H9 (cell line): ENCODE results near the gene HEPHL1. TPM values are rescaled to one million over a fixed set of nuclear protein-coding genes. Genes with fewer than 3 reads are reported as not detected.

Source experiments
- DNase-seq: peaks from one replicate; pipeline ENCODE4 v3.0.0-alpha.2; 2017
- H2AFZ ChIP-seq: one replicate; pipeline ENCODE4 v1.6.1; 2013; ENCODE audit warnings: mild to moderate bottlenecking, low read length, control low read depth, moderate library complexity
- H2AK5ac ChIP-seq: 2 replicates; pipeline ENCODE4 v1.6.1; 2013; ENCODE audit warnings: low read length, control low read depth, mixed read lengths; ENCODE audit not compliant: insufficient read length
- H2BK120ac ChIP-seq: one replicate; pipeline ENCODE4 v1.6.1; 2013; ENCODE audit warnings: low read depth, mild to moderate bottlenecking, low read length, control low read depth, inconsistent platforms; ENCODE audit not compliant: poor library complexity, severe bottlenecking
- H2BK12ac ChIP-seq: 2 replicates; pipeline ENCODE4 v1.6.1; 2013; ENCODE audit warnings: low read length, control low read depth, mixed read lengths, low read depth; ENCODE audit not compliant: insufficient read length
- H2BK15ac ChIP-seq: 2 replicates; pipeline ENCODE4 v1.6.1; 2013; ENCODE audit warnings: low read depth, low read length, control low read depth
- H2BK20ac ChIP-seq: one replicate; pipeline ENCODE4 v1.6.1; 2013; ENCODE audit warnings: low read depth, mild to moderate bottlenecking, low read length, control low read depth, inconsistent platforms; ENCODE audit not compliant: poor library complexity, severe bottlenecking
- H2BK5ac ChIP-seq: 2 replicates; pipeline ENCODE4 v1.6.1; 2013; ENCODE audit warnings: low read length, control low read depth, mixed read lengths; ENCODE audit not compliant: insufficient read length
- H3K14ac ChIP-seq: 2 replicates; pipeline ENCODE4 v1.6.1; 2013; ENCODE audit warnings: low read length, control low read depth; ENCODE audit not compliant: insufficient read depth
- H3K18ac ChIP-seq: 2 replicates; pipeline ENCODE4 v1.6.1; 2013; ENCODE audit warnings: low read depth, mild to moderate bottlenecking, mixed read lengths, low read length, control low read depth; ENCODE audit not compliant: insufficient read length
- H3K23ac ChIP-seq: 2 replicates; pipeline ENCODE4 v1.6.1; 2013; ENCODE audit warnings: low read length, control low read depth, mixed read lengths, low read depth; ENCODE audit not compliant: insufficient read length
- H3K23me2 ChIP-seq: 2 replicates; pipeline ENCODE4 v1.6.1; 2013; ENCODE audit warnings: low read depth, mild to moderate bottlenecking, mixed read lengths, low read length, control low read depth; ENCODE audit not compliant: insufficient read length, poor library complexity, severe bottlenecking
- H3K27ac ChIP-seq: 2 replicates; pipeline ENCODE4 v1.5.1; 2013; ENCODE audit warnings: low read length, control low read depth, mixed read lengths, low read depth; ENCODE audit not compliant: insufficient read length
- H3K27me3 ChIP-seq: 2 replicates; pipeline ENCODE4 v1.6.1; 2013; ENCODE audit warnings: low read length, control low read depth, inconsistent platforms; ENCODE audit not compliant: insufficient read depth
- H3K4ac ChIP-seq: 2 replicates; pipeline ENCODE4 v1.6.1; 2013; ENCODE audit warnings: low read depth, mild to moderate bottlenecking, control low read depth, inconsistent platforms, low read length, moderate library complexity
- H3K4me1 ChIP-seq: 2 replicates; pipeline ENCODE4 v1.6.1; 2013; ENCODE audit warnings: low read length, control low read depth, inconsistent platforms; ENCODE audit not compliant: insufficient read depth
- H3K4me2 ChIP-seq: 2 replicates; pipeline ENCODE4 v1.6.1; 2013; ENCODE audit warnings: low read length, control low read depth, mixed read lengths; ENCODE audit not compliant: insufficient read length, insufficient read depth
- H3K56ac ChIP-seq: 2 replicates; pipeline ENCODE4 v1.6.1; 2013; ENCODE audit warnings: low read depth, mild to moderate bottlenecking, mixed read lengths, low read length, control low read depth; ENCODE audit not compliant: insufficient read length
- H3K79me1 ChIP-seq: 2 replicates; pipeline ENCODE4 v1.6.1; 2013; ENCODE audit warnings: low read depth, mild to moderate bottlenecking, moderate library complexity, low read length, control low read depth, inconsistent platforms; ENCODE audit not compliant: insufficient read depth, poor library complexity, severe bottlenecking
- H3K79me2 ChIP-seq: 2 replicates; pipeline ENCODE4 v1.6.1; 2013; ENCODE audit warnings: low read length, control low read depth, inconsistent platforms; ENCODE audit not compliant: insufficient read depth
- H3K9ac ChIP-seq: 2 replicates; pipeline ENCODE4 v1.6.1; 2013; ENCODE audit warnings: low read length, control low read depth, mixed read lengths; ENCODE audit not compliant: insufficient read length; ENCODE audit errors: extremely low read depth
- H3K9me3 ChIP-seq: one replicate; pipeline ENCODE4 v1.6.1; 2013; ENCODE audit warnings: low read depth, low read length, inconsistent platforms; ENCODE audit not compliant: control insufficient read depth
- H3T11ph ChIP-seq: one replicate; pipeline ENCODE4 v1.6.1; 2013; ENCODE audit warnings: mild to moderate bottlenecking, low read length, control low read depth, inconsistent platforms
- H4K20me1 ChIP-seq: one replicate; pipeline ENCODE4 v1.6.1; 2013; ENCODE audit not compliant: control insufficient read depth, insufficient read length, insufficient read depth
- H4K5ac ChIP-seq: 2 replicates; pipeline ENCODE4 v1.6.1; 2013; ENCODE audit warnings: low read depth, mild to moderate bottlenecking, mixed read lengths, low read length, control low read depth; ENCODE audit not compliant: insufficient read length
- H4K8ac ChIP-seq: replicated peaks from 2 replicates; pipeline ENCODE4 v1.6.1; 2013; ENCODE audit warnings: low read length, control low read depth, mixed read lengths, low read depth; ENCODE audit not compliant: insufficient read length
- H4K91ac ChIP-seq: 2 replicates; pipeline ENCODE4 v1.6.1; 2013; ENCODE audit warnings: low read depth, mild to moderate bottlenecking, moderate library complexity, mixed read lengths, low read length, control low read depth; ENCODE audit not compliant: insufficient read length
- H3K27ac Mint-ChIP-seq, 3 experiments: 2 replicates in 2 of 3; 3 replicates in 1 of 3; pipeline ENCODE4 v1.8.0; 2020 to 2021; ENCODE audit warnings: mixed read lengths in 3 of 3, mild to moderate bottlenecking in 1 of 3, moderate library complexity in 1 of 3
- H3K27me3 Mint-ChIP-seq: 2 replicates; pipeline ENCODE4 v1.8.0; 2021; ENCODE audit warnings: low read depth, mild to moderate bottlenecking, moderate library complexity, mixed read lengths
- H3K36me3 Mint-ChIP-seq, 3 experiments: 2 replicates in 2 of 3; 3 replicates in 1 of 3; pipeline ENCODE4 v1.8.0; 2020 to 2021; ENCODE audit warnings: low read depth in 3 of 3, mixed read lengths in 3 of 3; ENCODE audit not compliant: insufficient read depth in 1 of 3
- H3K4me1 Mint-ChIP-seq, 2 experiments: 2 replicates each; pipeline ENCODE4 v1.8.0; 2020; ENCODE audit warnings: mixed read lengths in 2 of 2
- H3K4me3 Mint-ChIP-seq, 2 experiments: 2 replicates in 1 of 2; 3 replicates in 1 of 2; pipeline ENCODE4 v1.8.0; 2020 to 2021; ENCODE audit warnings: mild to moderate bottlenecking in 2 of 2, mixed read lengths in 2 of 2, moderate library complexity in 1 of 2
- H3K9me3 Mint-ChIP-seq, 2 experiments: 2 replicates in 1 of 2; 3 replicates in 1 of 2; pipeline ENCODE4 v1.8.0; 2020; ENCODE audit warnings: mild to moderate bottlenecking in 2 of 2, mixed read lengths in 2 of 2, moderate library complexity in 1 of 2
- CTCF ChIP-seq: fragments of 200-600 bp; sonication (generic); conservative IDR thresholded peaks from 3 replicates; pipeline ENCODE4 v1.8.0; 2021; ENCODE audit warnings: antibody characterized with exemption, mild to moderate bottlenecking
- WGBS: extraction: QIAGEN DNeasy Blood & Tissue Kit; methylation state at CpG from one replicate; pipeline ENCODE4 v1.1.7; 2013; ENCODE audit warnings: missing lambda C conversion rate, low lambda C conversion rate, mixed read lengths; ENCODE audit not compliant: insufficient read length; ENCODE audit errors: extremely low coverage; 5-methylcytosine and 5-hydroxymethylcytosine counted together
- long read RNA-seq: library from polyadenylated mRNA; unstranded; transcript quantifications from one replicate; pipeline ENCODE4 v2.0.0, GENCODE V29; 2020
- total RNA-seq: library from RNA; stranded (reverse); gene quantifications from 2 replicates; pipeline ENCODE4 v1.2.1, GENCODE V29; 2021

Gene HEPHL1
- 0.07 TPM in 1 of 2 replicates, not detected in the other for total RNA-seq
- long read RNA-seq = 0 reads

GRCh38 chr11:94020777-94021481, at the start of gene HEPHL1:
Gene HEPHL1, plus strand, starts transcription at chr11:94021354. Its CDS starts 15 bp downstream, at chr11:94021369.
- Histone ChIP-seq H3K23me2 (no peaks in the 10 kb centered on the region), H3K56ac (no peak within 1 kb of the TSS), H3K4me2 (no peak within 1 kb of the TSS), H3K79me1 (no peaks in the 10 kb centered on the region), H3K23ac (no peak within 1 kb of the TSS), H4K5ac (no peak within 1 kb of the TSS), H2BK5ac (no peak within 1 kb of the TSS), H2BK12ac (no peak within 1 kb of the TSS), H4K8ac (no peak within 1 kb of the TSS), H3K9me3 (no peaks in the 10 kb centered on the region), H2BK20ac (no peak within 1 kb of the TSS), H3T11ph (no peak within 1 kb of the TSS), H2BK120ac (no peak within 1 kb of the TSS), H2AFZ (no peak within 1 kb of the TSS), H2BK15ac (no peak within 1 kb of the TSS), H3K4ac (no peak within 1 kb of the TSS), H3K9ac (no peak within 1 kb of the TSS), H3K4me1 (no peaks in the 10 kb centered on the region), H3K18ac (no peak within 1 kb of the TSS), H3K27ac (no peak within 1 kb of the TSS), H4K91ac (no peak within 1 kb of the TSS), H2AK5ac (no peak within 1 kb of the TSS), H3K27me3 (no peaks in the 10 kb centered on the region), H4K20me1 (no peaks in the 10 kb centered on the region), H3K79me2 (no peaks in the 10 kb centered on the region), H3K14ac (no peak within 1 kb of the TSS)
- no peaks in the 10 kb centered on the region for H3K36me3 Mint-ChIP-seq
- no peak within 1 kb of the TSS; a peak in 1 of 7 replicates for H3K27ac Mint-ChIP-seq
- TF ChIP-seq CTCF = no peak
- DNase-seq = peak; percentile 67
- no CpG with 5 or more reads among the region's 11 CpGs for WGBS
- H3K27me3 Mint-ChIP-seq = no peaks in the 10 kb centered on the region
- H3K4me1 Mint-ChIP-seq = peaks cover 2 to 5% of the 10 kb centered on the region in 2 experiments; a peak in 2 of 4 replicates
- no peak within 1 kb of the TSS for H3K4me3 Mint-ChIP-seq
- peaks cover 0 to 2% of the 10 kb centered on the region in 2 experiments; a peak in 1 of 5 replicates for H3K9me3 Mint-ChIP-seq
